GM12878 (cell line): ENCODE results near the gene RAB9B. TPM values are rescaled to one million over a fixed set of nuclear protein-coding genes. Genes with fewer than 3 reads are reported as not detected.

ENCODE experiments used
- ATAC-seq: fragments of 200-7000 bp; cut with Tn5 transposase; 3 replicates; pipeline ENCODE4 v1.9.1; 2020; ENCODE audit warnings: mild to moderate bottlenecking, moderate library complexity
- BruUV-seq: library from RNA; stranded (reverse); fragments of 400-500 nt; replicated peaks from 2 replicates; lab custom pipeline; 2021; lab: Mats Ljungman, UMichigan
- CTCF ChIA-PET: fragments of 300-600 bp; sonication (Branson Sonifier 250); formaldehyde crosslinking; extraction: SDS; loops from one replicate; lab custom pipeline; 2021; ENCODE audit warnings: inconsistent platforms; lab: Yijun Ruan, JAX
- POLR2A ChIA-PET: fragments of 350-600 bp; formaldehyde crosslinking; extraction: SDS; loops from one replicate; lab custom pipeline; 2021; ENCODE audit warnings: inconsistent platforms; lab: Charles Lee
- RAD21 ChIA-PET: fragments of 300-600 bp; sonication (Branson Sonifier 250); formaldehyde crosslinking; loops from one replicate; lab custom pipeline; 2023; ENCODE audit warnings: antibody characterized with exemption; ENCODE audit not compliant: unreplicated experiment; lab: Charles Lee
- SMC1A ChIA-PET: fragments of 300-600 bp; sonication (Branson Sonifier 250); formaldehyde crosslinking; loops from one replicate; lab custom pipeline; 2023; ENCODE audit not compliant: unreplicated experiment, uncharacterized antibody; lab: Charles Lee
- DNase-seq: peaks from one replicate; pipeline ENCODE4 v3.0.0-alpha.2; 2011; ENCODE audit warnings: low read depth, low spot score
- FAIRE-seq: peaks from 3 replicates; lab custom pipeline; 2011; peaks lifted over from hg19 to GRCh38; lab: Jason Lieb, UNC
- H2AFZ ChIP-seq: 2 replicates; pipeline ENCODE4 v1.6.0; 2011; ENCODE audit warnings: low read depth, low read length, control low read depth; ENCODE audit not compliant: control insufficient read depth
- H3K27ac ChIP-seq: 2 replicates; pipeline ENCODE4 v1.5.1; 2011; ENCODE audit warnings: control low read depth; ENCODE audit not compliant: control insufficient read depth, insufficient read depth
- H3K27me3 ChIP-seq, 2 experiments: replicated peaks in 1 of 2; 2 replicates each; pipeline versions ENCODE4 v1.6.0 to v1.6.1; 2011; ENCODE audit warnings: low read length in 1 of 2; ENCODE audit not compliant: control insufficient read depth in 2 of 2, insufficient read depth in 2 of 2
- H3K36me3 ChIP-seq, 2 experiments: 2 replicates each; pipeline ENCODE4 v1.5.1; 2011; ENCODE audit warnings: low read length in 1 of 2; ENCODE audit not compliant: control insufficient read depth in 2 of 2, insufficient read depth in 2 of 2
- H3K4me1 ChIP-seq: 2 replicates; pipeline ENCODE4 v1.6.1; 2011; ENCODE audit warnings: mild to moderate bottlenecking, low read length, moderate library complexity, mixed read lengths; ENCODE audit not compliant: control insufficient read depth, insufficient read depth
- H3K4me2 ChIP-seq: 2 replicates; pipeline ENCODE4 v1.6.0; 2011; ENCODE audit warnings: control low read depth; ENCODE audit not compliant: control insufficient read depth, insufficient read depth
- H3K4me3 ChIP-seq: fragments of 200-600 bp; sonication (generic); 2 replicates; pipeline ENCODE4 v1.5.1; 2016
- H3K79me2 ChIP-seq: 2 replicates; pipeline ENCODE4 v1.6.0; 2011; ENCODE audit warnings: low read length; ENCODE audit not compliant: control insufficient read depth, insufficient read depth
- H3K9ac ChIP-seq: 2 replicates; pipeline ENCODE4 v1.8.0; 2011; ENCODE audit warnings: low read length, control low read depth, mixed read lengths; ENCODE audit not compliant: control insufficient read depth, insufficient read depth
- H3K9me3 ChIP-seq: replicated peaks from 3 replicates; pipeline ENCODE4 v1.5.1; 2011; ENCODE audit warnings: mild to moderate bottlenecking, low read length; ENCODE audit not compliant: control insufficient read depth, insufficient read depth
- H4K20me1 ChIP-seq: 2 replicates; pipeline ENCODE4 v1.6.0; 2011; ENCODE audit not compliant: control insufficient read depth, insufficient read depth
- BMI1 ChIP-seq: fragments of 450-650 bp; IDR thresholded peaks from 2 replicates; pipeline ENCODE4 v1.6.1; 2016; ENCODE audit warnings: mild to moderate bottlenecking, moderate library complexity, borderline replicate concordance
- CREB1 ChIP-seq: IDR thresholded peaks from 2 replicates; pipeline ENCODE4 v1.6.1; 2012; ENCODE audit warnings: low read depth, mild to moderate bottlenecking, inconsistent platforms
- ETV6 ChIP-seq, 2 experiments: fragments of 450-650 bp in 1 of 2; IDR thresholded peaks in 1 of 2; conservative IDR thresholded peaks in 1 of 2; 2 replicates each; pipeline ENCODE4 v1.6.1; 2014; ENCODE audit warnings: antibody characterized with exemption in 1 of 2, borderline replicate concordance in 1 of 2, low read depth in 1 of 2, mild to moderate bottlenecking in 1 of 2, moderate library complexity in 1 of 2
- EZH2 ChIP-seq: IDR thresholded peaks from 2 replicates; pipeline ENCODE4 v1.6.1; 2012; ENCODE audit warnings: low read depth, mild to moderate bottlenecking, control low read depth, inconsistent platforms, low read length, borderline replicate concordance; ENCODE audit not compliant: control insufficient read depth
- KLF5 ChIP-seq: fragments of 450-650 bp; IDR thresholded peaks from 2 replicates; pipeline ENCODE4 v1.6.1; 2014; ENCODE audit warnings: mild to moderate bottlenecking; ENCODE audit not compliant: partially characterized antibody
- SUZ12 ChIP-seq: fragments of 200-600 bp; sonication (generic); IDR thresholded peaks from one replicate; pipeline ENCODE4 v1.6.1; 2018; ENCODE audit warnings: antibody characterized with exemption, mild to moderate bottlenecking; ENCODE audit not compliant: unreplicated experiment
- ZNF217 ChIP-seq: fragments of 450-650 bp; IDR thresholded peaks from 2 replicates; pipeline ENCODE4 v1.6.1; 2017; ENCODE audit warnings: antibody characterized with exemption, mild to moderate bottlenecking
- ZNF274 ChIP-seq: IDR thresholded peaks from one replicate; pipeline ENCODE4 v1.8.0; 2011; ENCODE audit not compliant: insufficient read length, insufficient read depth
- WGBS: methylation state at CpG from one replicate; pipeline ENCODE4 v1.1.6; 2016; ENCODE audit warnings: low lambda C conversion rate; ENCODE audit not compliant: insufficient replicate concordance, insufficient coverage; ENCODE audit errors: missing lambda C conversion rate; 5-methylcytosine and 5-hydroxymethylcytosine counted together
- in situ Hi-C: fragments of 300-500 bp; cut with MboI; formaldehyde crosslinking; loops from 9 replicates; pipeline ENCODE4 v1.14.3; 2018; ENCODE audit warnings: mixed read lengths
- intact Hi-C: fragments of 100-400 bp; cut with micrococcal nuclease; formaldehyde crosslinking; loops from one replicate; pipeline ENCODE4 v1.14.2; 2022; ENCODE audit not compliant: unreplicated experiment
- polyA plus RNA-seq, 11 experiments: library from polyadenylated mRNA; depleted of rRNA in 4 of 11; unstranded in 6 of 11; stranded (reverse) in 5 of 11; fragments of >200 nt; fragmentation: Nextera tagmentation in 4 of 11; fragmentation: Illumina TruSeq in 1 of 11; extraction: Ambion mirVana in 4 of 11; extraction: Trizol in 1 of 11; gene quantifications; 1 replicate in 1 of 11; 2 replicates in 10 of 11; pipeline versions ENCODE4 v1.2.1 to v1.2.3, GENCODE V29; 2011 to 2016; ENCODE audit warnings: inconsistent platforms in 2 of 11, missing spikeins in 2 of 11, low read depth in 1 of 11
- total RNA-seq, 4 experiments: library from RNA; depleted of rRNA in 3 of 4; stranded (reverse); fragments of >200 nt in 3 of 4; fragmentation: Illumina TruSeq in 1 of 4; extraction: Trizol in 1 of 4; gene quantifications; 2 replicates each; pipeline versions ENCODE4 v1.2.1 to v1.2.3, GENCODE V29; 2013 to 2021
- TF ChIP-seq, protein P1 (sequence below): IDR thresholded peaks from 2 replicates; pipeline ENCODE4 v1.6.1; 2012; ENCODE audit warnings: low read depth, low read length, improper control_type of control experiment
- TF ChIP-seq, protein P2 (sequence below): IDR thresholded peaks from 2 replicates; pipeline ENCODE4 v1.6.1; 2012; ENCODE audit warnings: mild to moderate bottlenecking, low read depth, low read length
- TF ChIP-seq, protein P3 (sequence below): IDR thresholded peaks from 2 replicates; pipeline ENCODE4 v1.6.1; 2012; ENCODE audit warnings: low read depth, low read length, improper control_type of control experiment

Gene RAB9B
- total and polyA plus RNA-seq, 10 of the 15 experiments (the other 5 are each of a cell fraction or from before 2014, with no cell fraction given), result 0.05 to 0.30 (median 0.19) TPM

DNA sequence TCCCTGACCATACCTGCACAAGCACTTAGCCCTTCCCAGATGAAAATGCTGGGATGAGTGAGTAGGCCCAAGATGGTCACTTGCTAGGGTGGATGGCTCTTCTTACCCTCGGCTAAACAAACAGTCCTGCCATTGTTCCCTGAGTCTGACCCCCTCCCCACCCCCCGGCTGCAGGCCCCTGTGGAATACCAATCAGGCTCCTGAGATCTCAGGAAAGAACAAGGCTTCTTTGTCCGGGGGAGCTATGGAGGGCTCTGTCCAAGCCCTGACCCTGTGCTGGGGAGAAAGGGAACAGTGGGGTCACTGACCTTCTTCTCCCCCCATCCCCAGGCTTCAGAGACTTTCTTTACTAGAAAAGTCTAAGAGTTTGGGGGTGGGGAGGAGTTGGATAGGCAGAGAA, 49.4 kb downstream of the RAB9B start:
- in situ Hi-C loops, result no loop called here
- 29% methylated on average over 3 of the region's 3 CpGs for WGBS
- ATAC-seq (no peak), DNase-seq (no peak), FAIRE-seq (no peak)
- no peaks in the 10 kb centered on the region for H4K20me1 ChIP-seq
- H3K79me2 ChIP-seq, result no peaks in the 10 kb centered on the region
- no peak overlapping the region for H2AFZ ChIP-seq
- RAD21 ChIA-PET, result no interaction called here
- SMC1A ChIA-PET, result no interaction called here
- H3K27me3 ChIP-seq, result peaks cover 0 to 2% of the 10 kb centered on the region in 2 experiments; a peak in 2 of 4 replicates
- H3K4me3 ChIP-seq, result no peak overlapping the region
- no peak overlapping the region for H3K9ac ChIP-seq
- no peak overlapping the region for H3K4me2 ChIP-seq
- H3K36me3 ChIP-seq, result no peaks in the 10 kb centered on the region
- POLR2A ChIA-PET, result no interaction called here
- BruUV-seq, result no TSS peak
- no peaks in the 10 kb centered on the region for H3K4me1 ChIP-seq
- no peak overlapping the region for H3K27ac ChIP-seq
- no peak for TF ChIP-seq ETV6 (conservative IDR thresholded peaks at IDR 0.05 in 1 of 2, IDR thresholded peaks at IDR 0.05 in 1 of 2; ENCODE audit: borderline replicate concordance in 1 of 2, low read depth in 1 of 2)
- TF ChIP-seq, protein P1, sequence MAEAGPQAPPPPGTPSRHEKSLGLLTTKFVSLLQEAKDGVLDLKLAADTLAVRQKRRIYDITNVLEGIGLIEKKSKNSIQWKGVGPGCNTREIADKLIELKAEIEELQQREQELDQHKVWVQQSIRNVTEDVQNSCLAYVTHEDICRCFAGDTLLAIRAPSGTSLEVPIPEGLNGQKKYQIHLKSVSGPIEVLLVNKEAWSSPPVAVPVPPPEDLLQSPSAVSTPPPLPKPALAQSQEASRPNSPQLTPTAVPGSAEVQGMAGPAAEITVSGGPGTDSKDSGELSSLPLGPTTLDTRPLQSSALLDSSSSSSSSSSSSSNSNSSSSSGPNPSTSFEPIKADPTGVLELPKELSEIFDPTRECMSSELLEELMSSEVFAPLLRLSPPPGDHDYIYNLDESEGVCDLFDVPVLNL, result no peak
- no peak for TF ChIP-seq SUZ12
- no peak for TF ChIP-seq ZNF217
- no peak for TF ChIP-seq ZNF274
- no peak for TF ChIP-seq EZH2
- no peak for TF ChIP-seq BMI1
- no peak for TF ChIP-seq CREB1
- TF ChIP-seq, protein P2, sequence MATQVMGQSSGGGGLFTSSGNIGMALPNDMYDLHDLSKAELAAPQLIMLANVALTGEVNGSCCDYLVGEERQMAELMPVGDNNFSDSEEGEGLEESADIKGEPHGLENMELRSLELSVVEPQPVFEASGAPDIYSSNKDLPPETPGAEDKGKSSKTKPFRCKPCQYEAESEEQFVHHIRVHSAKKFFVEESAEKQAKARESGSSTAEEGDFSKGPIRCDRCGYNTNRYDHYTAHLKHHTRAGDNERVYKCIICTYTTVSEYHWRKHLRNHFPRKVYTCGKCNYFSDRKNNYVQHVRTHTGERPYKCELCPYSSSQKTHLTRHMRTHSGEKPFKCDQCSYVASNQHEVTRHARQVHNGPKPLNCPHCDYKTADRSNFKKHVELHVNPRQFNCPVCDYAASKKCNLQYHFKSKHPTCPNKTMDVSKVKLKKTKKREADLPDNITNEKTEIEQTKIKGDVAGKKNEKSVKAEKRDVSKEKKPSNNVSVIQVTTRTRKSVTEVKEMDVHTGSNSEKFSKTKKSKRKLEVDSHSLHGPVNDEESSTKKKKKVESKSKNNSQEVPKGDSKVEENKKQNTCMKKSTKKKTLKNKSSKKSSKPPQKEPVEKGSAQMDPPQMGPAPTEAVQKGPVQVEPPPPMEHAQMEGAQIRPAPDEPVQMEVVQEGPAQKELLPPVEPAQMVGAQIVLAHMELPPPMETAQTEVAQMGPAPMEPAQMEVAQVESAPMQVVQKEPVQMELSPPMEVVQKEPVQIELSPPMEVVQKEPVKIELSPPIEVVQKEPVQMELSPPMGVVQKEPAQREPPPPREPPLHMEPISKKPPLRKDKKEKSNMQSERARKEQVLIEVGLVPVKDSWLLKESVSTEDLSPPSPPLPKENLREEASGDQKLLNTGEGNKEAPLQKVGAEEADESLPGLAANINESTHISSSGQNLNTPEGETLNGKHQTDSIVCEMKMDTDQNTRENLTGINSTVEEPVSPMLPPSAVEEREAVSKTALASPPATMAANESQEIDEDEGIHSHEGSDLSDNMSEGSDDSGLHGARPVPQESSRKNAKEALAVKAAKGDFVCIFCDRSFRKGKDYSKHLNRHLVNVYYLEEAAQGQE, result no peak
- no peak for TF ChIP-seq KLF5
- TF ChIP-seq, protein P3, sequence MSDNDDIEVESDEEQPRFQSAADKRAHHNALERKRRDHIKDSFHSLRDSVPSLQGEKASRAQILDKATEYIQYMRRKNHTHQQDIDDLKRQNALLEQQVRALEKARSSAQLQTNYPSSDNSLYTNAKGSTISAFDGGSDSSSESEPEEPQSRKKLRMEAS, result no peak
- intact Hi-C loops, result no loop called here
- no peaks in the 10 kb centered on the region for H3K9me3 ChIP-seq
- CTCF ChIA-PET, result interaction anchor here (1.7 kb wide), 1 partner anchor 36 kb away, joined by 5 read pairs; no protein-coding TSS in a partner anchor
